ENCODE measurements around the gene DPH7.
A peak's percentile ranks its signal among the peaks of the same experiment; 100 is the strongest.
"Not testable (repeated sequence)": the region's sequence is repeated elsewhere in the genome, so short reads cannot be mapped to it uniquely, and the experiment has no call there.

The DPH7 gene

DNA sequence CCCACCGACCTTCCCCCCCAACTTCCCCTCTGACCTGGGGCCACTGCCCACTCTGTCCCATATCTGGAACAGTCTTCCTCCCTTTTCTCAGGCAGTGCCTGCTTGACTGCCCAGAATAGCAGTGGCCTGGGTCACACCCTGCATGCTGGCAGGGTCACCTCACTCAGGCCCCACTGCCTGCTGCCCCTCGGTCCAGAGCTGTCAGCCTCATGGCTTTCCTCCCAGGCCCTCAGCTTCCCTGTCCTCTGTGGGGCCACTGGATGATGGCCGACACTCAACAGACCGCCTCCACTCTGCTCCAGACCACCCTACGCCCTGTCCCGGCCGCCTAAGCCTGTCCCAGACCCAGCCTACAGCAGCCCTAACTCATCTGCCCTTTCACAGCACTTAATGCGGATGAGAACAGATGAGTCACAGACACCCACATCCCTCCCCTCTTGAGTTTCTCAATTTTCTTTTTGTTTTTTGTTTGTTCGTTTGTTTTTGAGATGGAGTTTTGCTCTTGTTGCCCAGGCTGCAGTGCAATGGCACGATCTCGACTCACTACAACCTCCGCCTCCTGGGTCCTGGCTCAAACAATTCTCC lies 34.5 kb downstream of the DPH7 start:
- no peak for DNase-seq

DNA sequence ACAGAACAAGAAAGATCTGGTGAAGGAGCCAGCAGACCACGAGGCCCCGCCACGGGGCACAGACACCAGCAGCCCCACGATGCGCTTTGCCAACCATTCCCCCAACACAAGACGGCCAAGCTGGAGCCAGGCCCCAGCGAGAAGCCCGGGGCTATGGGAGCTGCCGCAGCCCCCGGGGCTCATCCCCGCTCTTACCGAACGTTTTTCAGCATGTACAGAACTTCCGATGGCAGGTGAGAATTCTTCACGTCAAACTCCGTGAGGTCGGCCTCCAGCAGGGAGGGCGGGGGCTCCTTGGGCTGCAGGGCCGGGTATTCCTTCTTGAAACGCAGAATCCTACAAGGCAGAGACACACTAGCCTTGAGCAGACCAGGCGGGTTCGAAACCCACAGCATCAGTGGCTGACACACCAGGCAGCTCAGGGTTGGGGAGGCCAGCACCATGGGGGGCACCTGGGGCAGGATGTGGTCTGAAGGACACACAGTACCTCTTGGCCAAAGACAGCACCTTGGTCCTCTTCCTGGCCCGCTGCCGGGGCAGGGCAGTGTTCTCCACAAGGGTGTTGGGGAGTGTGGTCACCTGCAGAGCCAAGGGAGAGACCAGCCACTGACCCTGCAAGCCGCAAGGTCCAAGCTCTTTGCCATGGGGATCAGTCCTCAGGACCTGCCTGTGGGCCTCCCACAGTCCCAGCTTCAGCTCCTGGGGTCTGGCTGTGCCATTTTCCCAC lies 35.3 kb downstream of the DPH7 start:
- DNase-seq = no peak

DNA sequence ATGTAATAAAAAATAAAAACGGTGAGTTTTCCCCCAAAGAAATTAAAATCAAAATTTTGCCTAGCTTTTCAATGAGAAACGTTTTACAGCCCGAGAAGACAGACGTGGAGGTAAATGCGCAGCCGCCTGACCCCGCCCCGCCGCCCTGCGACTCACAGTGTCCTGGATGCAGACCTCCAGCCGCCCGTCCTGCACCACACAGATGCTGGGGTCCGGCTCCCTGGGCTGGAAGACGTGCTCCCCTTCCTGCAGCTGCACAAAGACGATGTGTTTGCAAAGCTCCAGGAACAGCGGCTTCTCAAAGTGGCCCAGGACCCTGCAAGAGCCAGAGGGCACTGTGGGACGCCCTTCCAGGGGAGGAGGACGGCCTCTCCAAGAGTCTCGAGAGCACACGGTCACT lies 36.2 kb downstream of the DPH7 start:
- no peak for DNase-seq

DNA sequence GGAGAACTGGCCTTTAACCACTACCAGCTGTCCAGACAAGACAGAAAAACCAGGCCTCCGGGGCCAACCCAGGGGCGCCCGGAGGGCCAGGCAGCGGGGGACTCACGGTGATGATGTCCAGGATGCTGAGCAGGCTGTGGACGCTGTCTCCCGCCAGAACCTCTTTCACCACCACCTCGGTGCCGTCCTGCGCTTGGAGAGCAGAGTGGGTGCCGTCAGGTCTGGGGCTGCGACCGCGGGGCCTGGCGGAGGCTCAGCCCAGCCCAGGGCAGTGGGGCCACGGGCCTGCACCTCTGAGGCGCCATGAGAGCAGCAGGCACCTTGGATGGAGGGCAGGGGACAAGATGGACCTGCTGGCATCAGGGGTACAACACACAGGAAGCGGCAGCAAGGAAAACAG lies 38.2 kb downstream of the DPH7 start:
- DNase-seq = no peak

DNA sequence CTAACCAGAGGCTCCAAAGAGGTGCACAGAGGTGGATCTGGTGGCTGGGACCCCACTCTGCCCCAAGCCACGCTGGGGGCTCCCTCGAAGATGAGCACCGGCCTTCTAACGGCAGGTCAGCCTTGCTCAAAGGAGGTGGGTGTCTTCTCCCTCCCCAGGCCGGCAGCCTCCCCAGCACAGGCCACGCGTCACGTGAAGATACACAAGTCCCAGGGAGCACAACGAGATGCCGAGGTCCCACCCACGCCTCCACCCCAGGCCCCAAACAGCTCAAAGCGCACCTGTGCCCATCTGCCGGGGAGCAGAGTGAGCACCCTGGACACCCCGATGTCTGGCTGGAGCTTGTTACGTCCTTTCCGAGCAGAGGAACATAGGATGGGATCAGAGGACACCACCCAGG lies 40.7 kb downstream of the DPH7 start:
- DNase-seq = no peak

DNA sequence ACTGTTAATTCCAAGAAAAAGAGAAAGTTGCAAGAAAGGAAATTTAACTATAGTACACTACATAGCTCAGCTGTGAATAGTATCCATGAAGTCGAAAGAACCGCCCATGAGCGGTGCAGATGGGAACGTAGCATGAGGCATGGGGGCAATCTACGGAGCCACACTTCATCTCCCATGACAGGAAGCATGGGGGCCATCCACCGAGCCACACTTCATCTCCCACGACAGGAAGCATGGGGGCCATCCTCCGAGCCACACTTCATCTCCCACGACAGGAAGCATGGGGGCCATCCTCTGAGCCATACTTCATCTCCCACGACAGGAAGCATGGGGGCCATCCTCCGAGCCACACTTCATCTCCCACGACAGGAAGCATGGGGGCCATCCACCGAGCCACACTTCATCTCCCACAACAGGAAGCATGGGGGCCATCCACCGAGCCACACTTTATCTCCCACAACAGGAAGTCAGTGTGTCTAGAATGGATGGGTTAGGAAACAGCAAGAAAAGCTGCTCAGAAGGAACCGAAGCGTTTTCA lies 42.1 kb downstream of the DPH7 start:
- not testable (repeated sequence) for DNase-seq

DNA sequence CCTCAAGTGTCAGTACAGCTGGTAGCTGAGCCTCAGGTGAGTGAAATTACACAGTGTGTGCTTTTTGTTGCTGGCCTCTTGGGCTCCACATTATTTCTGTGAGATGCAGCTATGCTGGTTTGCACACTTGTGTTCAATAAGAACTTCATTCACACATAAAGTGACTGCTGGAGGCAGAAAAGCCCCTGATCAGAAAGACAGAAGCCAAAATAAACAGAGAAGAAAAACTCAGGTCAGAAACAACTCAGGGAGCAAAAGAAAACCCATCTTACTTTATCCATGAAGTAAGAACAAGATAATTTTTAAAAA lies 43.7 kb downstream of the DPH7 start:
- DNase-seq = no peak

DNA sequence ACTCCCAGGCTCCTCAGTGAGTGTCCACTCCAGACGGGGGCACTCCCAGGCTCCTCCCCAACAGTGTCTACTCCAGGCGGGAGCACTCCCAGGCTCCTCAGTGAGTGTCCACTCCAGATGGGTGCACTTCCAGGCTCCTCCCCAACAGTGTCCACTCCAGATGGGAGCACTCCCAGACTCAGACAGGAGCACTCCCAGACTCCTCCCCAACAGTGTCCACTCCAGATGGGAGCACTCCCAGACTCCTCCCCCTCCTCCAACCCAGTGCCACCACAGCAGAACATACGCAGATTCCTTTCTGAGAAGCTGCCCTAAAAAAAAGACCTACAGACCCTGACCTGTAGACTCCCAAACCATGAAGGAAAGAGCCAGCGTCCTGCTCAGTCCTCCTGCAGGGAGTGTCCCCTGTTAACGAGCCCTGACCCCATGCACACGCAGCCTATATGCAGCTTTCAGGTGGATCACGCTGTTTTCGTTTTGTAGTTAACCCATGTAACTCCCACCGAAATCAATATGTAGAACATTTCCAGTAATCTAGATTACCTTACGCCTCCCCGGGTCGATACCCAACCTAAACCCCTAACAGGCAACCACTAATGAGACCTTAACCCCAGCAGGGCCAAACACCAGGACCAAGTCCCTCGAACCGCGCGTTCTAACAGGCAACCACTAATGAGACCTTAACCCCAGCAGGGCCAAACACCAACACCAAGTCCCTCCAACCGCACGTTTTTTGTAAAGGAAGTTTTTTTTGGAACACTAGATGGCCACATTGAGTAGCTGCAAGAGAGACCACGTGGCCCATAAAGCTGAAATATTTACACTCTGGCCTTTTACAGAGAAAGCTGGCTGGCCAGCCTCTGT lies 44.2 kb downstream of the DPH7 start:
- DNase-seq = peak; percentile 37

DNA sequence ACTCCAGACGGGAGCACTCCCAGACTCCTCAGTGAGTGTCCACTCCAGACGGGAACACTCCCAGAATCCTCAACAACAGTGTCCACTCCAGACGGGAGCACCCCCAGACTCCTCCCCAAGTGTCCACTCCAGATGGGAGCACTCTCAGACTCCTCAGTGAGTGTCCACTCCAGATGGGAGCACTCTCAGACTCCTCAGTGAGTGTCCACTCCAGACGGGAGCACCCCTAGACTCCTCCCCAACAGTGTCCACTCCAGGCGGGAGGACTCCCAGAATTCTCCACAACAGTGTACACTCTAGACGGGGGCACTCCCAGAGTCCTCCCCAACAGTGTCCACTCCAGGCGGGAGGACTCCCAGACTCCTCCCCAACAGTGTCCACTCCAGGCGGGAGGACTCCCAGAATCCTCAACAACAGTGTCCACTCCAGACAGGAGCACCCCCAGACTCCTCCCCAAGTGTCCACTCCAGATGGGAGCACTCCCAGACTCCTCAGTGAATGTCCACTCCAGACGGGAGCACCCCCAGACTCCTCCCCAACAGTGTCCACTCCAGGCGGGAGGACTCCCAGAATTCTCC lies 45.7 kb downstream of the DPH7 start:
- not testable (repeated sequence) for DNase-seq

DNA sequence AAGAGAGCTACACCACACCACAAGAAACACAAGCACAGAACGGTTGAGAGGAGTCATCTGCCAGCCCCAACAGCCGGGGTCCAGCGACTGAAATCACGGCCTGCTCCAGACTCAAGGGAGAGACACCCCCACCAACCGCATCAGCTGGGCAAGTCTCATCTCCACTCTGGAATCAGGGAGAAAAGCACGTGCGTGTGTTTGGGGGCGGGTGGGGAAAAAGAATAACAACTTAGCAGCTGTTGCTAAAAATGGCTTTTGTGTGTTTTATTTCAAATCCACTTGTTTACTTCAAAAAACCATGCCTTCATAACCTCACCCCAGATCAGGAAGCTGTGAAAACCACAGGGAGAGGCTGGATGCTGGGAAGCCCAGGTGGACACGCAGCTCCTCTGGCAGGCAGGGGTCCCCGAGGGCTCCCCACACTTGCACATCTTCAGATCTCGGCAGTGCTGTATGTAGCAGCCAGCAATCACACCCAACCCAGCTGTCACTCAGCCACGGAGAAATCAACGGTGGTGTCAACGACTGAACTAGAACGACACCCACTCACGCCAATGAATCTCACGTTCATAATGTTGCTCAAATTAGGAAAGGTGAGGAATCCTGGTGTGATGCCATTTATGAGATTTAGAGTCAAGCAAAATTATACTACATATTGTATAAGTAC lies 47.5 kb downstream of the DPH7 start:
- no peak for DNase-seq

DNA sequence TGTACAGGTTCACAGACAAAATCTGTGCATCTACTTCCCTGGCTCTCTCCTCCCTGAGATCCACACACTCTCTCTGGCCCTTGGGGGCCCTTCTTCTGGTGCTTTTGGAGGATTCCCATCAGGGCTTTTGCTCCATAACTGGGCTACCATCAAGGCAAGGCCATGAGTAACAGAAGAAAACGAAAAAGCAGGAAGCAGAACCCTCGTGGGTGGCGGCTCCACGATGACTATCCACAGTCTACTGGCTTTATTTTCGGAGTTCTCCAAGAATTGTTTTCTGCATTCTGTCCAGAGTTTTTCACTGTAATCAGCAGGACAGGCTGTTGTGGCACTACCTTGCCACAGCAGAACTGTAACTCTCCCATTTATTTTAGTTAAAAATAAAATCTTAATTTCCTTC lies 48.4 kb downstream of the DPH7 start:
- no peak for DNase-seq

DNA sequence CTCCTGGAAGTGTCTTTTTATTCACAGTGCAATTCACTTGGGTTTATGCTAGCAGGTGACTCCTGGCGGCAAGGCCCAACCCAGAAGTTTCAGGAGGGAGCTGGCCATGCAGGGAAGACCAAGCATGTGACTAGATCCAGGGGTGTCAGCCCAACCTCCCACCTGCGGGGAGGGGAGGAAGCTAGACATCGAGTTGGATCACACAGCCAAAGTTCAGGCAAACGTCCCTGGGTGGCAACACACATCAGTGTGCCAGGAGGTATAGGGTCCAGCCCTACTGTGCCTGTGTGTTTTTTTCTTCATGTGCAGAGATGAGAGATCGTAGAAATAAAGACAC lies 53.8 kb downstream of the DPH7 start:
- no peak for DNase-seq

DNA sequence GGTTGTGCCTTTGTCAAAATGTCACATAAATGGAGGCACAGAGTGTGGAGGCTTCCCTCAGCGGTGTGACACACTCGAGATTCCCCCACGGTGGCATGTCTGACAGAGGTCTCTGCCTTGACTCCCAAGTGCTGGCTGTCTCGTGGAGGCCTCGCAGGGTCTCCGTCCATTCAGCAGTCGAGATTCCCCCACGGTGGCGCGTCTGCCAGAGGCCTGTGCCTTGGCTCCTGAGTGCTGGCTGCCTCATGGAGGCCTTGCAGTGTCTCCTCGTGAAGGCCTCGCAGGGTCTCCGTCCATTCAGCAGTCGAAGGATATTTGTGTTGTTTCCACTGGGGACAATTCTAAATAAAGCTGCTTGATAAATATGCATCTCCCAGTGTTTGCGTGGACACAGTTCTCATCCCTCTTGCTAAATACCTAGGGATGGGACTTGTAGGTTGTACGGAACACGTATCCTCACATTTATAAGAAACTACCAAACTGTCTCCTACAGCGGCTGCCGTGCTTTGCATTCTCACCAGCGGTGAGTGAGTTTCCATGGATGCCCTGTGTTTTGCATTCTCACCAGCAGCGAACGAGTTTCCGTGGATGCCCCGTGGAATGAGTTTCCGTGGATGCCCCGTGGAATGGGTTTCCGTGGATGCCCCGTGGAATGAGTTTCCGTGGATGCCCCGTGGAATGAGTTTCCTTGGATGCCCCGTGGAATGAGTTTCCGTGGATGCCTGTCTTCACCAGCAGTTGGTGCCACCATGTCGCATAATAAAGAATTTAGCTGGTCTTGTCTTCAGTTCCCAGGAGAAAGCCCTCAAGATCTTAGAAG lies 54.4 kb downstream of the DPH7 start:
- DNase-seq = no peak

DNA sequence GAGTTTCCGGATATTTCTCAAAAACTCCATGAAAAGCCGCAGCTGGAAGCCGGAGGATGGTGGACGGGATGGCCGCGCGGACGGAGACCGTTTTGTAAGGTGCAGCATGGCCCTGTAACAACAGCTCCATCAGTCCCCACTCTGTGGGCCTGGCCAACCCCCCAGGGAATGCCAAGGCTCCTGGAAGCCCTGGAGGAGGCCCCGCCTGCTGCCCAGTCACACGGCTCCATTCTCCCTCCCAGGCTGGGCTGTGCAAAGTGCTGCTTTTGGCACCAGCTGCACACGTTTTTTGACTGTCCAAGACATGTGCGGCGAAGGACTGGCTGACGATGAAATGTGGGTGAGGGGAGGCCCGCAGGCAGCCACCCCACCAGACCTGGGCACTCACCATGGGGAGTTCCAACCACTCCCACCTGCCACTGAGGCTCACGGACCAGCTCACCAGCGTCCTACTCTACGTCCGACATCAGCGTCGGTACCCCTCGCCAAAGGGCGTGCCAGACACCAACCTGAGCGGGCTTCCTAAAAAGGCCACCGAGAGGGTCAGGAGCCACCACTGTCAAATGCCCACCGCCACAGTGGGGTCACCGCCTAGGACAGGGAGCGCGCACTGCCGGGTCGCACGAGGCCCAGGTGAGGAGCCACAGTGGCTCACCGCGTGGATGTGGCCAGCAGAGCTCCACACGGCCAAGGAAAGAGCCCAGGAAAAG lies 55.8 kb downstream of the DPH7 start:
- no peak for DNase-seq

DNA sequence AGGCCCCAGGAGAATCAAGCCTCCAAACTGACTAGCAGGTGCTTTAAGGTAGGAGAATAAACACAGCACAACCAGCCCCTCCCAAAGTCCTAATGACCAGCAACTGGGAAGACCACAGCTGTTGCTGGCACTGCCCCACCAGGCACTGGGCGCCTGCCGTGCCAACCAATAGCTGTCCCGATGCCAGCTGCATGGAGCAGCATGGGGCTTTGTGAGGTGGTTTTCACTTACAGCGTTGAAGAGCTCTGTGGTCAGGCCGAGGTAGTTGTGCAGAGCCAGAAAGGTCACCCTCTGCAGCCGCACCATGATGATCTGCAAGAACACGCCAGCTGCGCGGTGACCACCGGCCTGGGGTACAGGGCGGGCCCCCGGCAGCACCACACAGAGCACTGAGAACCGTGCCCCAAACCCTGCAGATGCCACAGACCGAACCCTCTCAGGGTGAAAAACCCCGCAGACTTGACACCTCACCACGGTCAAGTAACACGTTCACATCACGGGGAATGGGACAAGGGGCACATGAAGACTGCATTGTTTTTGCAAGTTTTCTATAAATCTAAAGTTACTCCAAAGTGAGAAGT lies 57.2 kb downstream of the DPH7 start:
- no peak for DNase-seq

DNA sequence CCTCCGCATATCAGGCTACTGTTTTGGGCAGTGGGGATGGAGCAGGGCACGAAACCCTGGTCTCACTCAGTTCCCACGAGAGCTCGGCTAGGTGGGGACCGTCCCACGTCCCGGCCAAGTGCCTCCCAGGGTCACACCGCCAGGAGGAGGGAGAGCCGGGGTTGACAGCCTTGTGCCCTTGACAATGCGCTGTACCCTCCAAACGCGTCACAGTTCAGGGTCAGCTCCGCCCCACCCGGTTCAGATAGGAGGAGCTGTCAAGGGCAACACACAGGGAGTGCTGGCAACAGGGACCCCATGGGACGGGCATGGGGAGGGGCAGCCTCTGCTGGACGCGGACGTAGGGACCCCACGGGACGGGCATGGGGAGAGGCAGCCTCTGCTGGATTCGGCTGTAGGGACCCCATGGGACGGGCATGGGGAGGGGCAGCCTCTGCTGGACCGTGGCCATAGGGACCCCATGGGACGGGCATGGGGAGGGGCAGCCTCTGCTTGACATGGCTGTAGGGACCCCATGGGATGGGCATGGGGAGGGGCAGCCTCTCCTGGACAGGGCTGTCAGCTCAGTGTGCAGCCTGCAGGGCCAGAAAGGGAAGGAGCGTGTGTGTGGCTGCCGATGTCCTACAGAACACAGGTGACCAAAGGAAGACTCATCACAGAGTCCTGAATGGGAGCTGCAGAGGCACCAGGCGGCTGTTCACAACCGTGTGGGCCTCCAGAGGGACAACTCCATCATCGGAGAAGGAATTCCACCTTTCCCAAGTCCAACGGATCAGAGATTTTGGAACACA lies 57.9 kb downstream of the DPH7 start:
- no peak for DNase-seq

DNA sequence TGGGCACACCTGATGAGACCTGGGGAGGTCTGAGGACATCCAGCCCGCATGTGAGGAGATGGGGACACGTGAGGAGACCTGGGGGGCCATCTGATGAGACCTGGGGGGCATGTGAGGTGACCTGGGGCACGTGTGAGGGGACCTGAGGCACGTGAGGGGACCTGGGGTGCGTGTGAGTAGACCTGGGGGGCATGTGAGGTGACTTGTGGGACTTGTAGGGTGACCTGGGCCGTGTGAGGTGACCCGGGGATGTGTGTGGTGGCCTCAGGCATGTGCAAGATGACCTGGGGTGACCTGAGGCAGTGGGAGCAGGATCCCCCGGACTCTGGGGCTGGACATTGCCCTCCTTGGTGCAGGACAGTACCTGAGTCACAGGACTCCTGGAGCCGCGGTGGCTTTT lies 59.2 kb downstream of the DPH7 start:
- no peak for DNase-seq

DNA sequence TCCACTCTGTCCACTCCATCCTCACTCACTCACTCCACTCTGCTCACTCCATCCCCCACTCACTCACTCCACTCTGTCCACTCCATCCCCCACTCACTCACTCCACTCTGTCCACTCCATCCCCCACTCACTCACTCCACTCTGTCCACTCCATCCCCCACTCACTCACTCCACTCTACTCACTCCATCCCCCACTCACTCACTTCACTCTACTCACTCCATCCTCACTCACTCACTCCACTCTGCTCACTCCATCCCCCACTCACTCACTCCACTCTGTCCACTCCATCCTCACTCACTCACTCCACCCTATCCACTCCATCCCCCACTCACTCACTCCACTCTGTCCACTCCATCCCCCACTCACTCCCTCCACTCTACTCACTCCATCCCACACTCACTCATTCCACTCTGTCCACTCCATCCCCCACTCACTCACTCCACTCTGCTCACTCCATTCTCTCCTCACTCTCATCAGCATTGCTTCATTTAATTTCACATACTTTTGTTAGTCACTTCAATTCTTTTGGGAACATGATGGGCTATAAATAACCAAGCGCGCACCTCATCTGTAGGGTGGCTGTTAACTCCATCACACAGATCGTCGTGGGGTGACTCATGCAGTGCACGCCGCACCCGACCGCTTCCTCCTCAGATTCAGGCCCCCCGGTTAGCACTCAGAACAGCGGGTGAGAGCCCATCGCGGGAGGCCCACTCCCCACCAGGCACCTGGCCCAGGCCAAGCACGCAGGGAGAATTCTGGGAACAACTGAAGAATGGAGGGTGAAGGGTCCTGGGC lies 59.9 kb downstream of the DPH7 start:
- not testable (repeated sequence) for DNase-seq

DNA sequence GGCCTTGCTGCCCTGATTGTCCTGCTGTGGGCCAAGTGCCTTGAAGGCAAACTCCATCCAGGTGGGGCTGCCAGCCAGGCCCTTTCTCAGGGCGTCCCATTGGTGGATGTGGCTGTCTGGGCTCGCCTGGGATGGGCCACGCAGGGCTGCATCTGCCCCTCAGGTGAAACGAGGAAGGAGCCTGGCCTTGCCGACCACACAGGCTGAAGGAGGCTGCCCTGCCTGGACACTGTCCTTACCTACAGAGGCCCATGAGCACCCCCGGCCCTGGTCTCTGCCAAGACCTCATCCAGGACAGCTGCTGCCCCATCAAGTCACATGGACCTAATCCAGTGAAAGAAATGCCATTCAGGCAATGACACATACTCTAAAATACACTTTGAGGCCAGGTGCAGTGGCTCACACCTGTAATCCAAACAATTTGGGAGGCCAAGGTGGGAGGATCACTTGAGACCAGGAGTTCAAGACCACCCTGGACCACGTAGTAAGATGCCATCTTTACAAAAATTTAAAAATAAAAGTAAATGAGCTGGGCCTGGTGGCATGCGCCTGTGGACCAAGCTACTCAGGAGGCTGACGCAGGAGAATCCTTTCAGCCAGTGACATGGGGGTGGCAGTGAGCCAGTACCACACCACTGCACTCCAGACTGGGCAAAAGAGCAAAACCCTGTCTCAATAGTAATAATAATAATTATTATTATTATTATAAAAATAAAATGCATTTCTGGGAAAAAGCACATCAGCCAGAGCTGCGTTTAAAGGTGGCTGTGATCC lies 62.4 kb downstream of the DPH7 start:
- DNase-seq = no peak

Measured in DMS 273 treated with DMSO at 0.1 percent for 48 hours (cell line).